Prostate gland (tissue), 2 donors: Measurements from ENCODE around the gene ESF1.

Experiments
- POLR2A ChIP-seq: fragments of 450-650 bp; IDR thresholded peaks from one replicate; pipeline ENCODE4 v1.6.1; 2016; ENCODE audit warnings: antibody characterized with exemption, mild to moderate bottlenecking
- POLR2AphosphoS5 ChIP-seq: sonication (generic); formaldehyde crosslinking; IDR thresholded peaks from one replicate; pipeline ENCODE4 v1.6.1; 2017; ENCODE audit warnings: antibody characterized with exemption
- TF ChIP-seq, protein P1 (sequence below), 4 experiments: fragments of 200-600 bp in 2 of 4; fragments of 450-650 bp in 2 of 4; sonication (generic) in 2 of 4; IDR thresholded peaks; 1 replicate in 3 of 4; 2 replicates in 1 of 4; pipeline ENCODE4 v1.5.1; 2016 to 2019; ENCODE audit warnings: antibody characterized with exemption in 4 of 4, mild to moderate bottlenecking in 2 of 4, moderate library complexity in 2 of 4

DNA sequence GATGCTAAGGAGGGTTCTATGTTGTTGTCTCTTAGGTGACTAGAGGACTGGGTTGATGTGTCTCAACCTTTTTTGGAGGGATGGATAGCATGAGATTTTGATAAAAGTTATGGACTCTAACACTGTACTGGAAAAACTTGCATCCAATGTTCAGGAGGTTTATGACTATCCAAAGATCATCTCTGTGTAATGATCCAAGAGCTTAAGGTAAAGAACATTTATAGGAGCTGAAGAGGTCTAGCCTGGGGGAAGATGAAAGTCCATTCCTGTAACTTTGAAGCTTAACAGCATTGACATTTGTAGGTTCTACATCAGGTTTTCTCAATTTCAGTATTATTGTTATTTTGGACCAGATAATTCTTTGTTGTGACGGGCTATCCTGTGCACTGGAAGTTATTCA is 48.9 kb downstream of the ESF1 start:
- TF ChIP-seq, protein P1, sequence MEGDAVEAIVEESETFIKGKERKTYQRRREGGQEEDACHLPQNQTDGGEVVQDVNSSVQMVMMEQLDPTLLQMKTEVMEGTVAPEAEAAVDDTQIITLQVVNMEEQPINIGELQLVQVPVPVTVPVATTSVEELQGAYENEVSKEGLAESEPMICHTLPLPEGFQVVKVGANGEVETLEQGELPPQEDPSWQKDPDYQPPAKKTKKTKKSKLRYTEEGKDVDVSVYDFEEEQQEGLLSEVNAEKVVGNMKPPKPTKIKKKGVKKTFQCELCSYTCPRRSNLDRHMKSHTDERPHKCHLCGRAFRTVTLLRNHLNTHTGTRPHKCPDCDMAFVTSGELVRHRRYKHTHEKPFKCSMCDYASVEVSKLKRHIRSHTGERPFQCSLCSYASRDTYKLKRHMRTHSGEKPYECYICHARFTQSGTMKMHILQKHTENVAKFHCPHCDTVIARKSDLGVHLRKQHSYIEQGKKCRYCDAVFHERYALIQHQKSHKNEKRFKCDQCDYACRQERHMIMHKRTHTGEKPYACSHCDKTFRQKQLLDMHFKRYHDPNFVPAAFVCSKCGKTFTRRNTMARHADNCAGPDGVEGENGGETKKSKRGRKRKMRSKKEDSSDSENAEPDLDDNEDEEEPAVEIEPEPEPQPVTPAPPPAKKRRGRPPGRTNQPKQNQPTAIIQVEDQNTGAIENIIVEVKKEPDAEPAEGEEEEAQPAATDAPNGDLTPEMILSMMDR (IDR thresholded peaks at IDR 0.05), result no peak
- TF ChIP-seq POLR2AphosphoS5, result no peak
- no peak for TF ChIP-seq POLR2A
